HL-60 (cell line): ENCODE data around the gene SYN1.

Experiments used
- DNase-seq, 2 experiments: peaks; one replicate each; pipeline ENCODE4 v3.0.0-alpha.2; 2010 to 2020; ENCODE audit warnings: low read depth in 1 of 2, low spot score in 1 of 2
- H3K27ac ChIP-seq: fragments of 250-450 bp; sonication (Bioruptor Pico); replicated peaks from 2 replicates; pipeline ENCODE4 v1.5.1; 2020; ENCODE audit warnings: mild to moderate bottlenecking, moderate library complexity
- H3K27me3 ChIP-seq: fragments of 250-450 bp; sonication (Bioruptor Pico); 2 replicates; pipeline ENCODE4 v1.5.1; 2021; ENCODE audit warnings: mild to moderate bottlenecking, moderate library complexity; ENCODE audit not compliant: insufficient read depth, poor library complexity, severe bottlenecking
- H3K4me3 ChIP-seq: replicated peaks from 2 replicates; pipeline ENCODE4 v1.5.1; 2011; ENCODE audit warnings: mild to moderate bottlenecking, control low read depth, low read length; ENCODE audit not compliant: insufficient read depth
- GABPA ChIP-seq: IDR thresholded peaks from 2 replicates; pipeline ENCODE4 v1.6.1; 2012; ENCODE audit warnings: low read depth
- POLR2AphosphoS5 ChIP-seq: IDR thresholded peaks from 2 replicates; pipeline ENCODE4 v1.6.1; 2012; ENCODE audit warnings: low read depth
- SPI1 ChIP-seq: IDR thresholded peaks from 2 replicates; pipeline ENCODE4 v1.6.1; 2012; ENCODE audit warnings: low read depth, mild to moderate bottlenecking, borderline replicate concordance
- TF ChIP-seq, protein P1 (sequence below): IDR thresholded peaks from one replicate; pipeline ENCODE4 v1.5.1; 2011; ENCODE audit warnings: low read length, control low read depth, inconsistent platforms; ENCODE audit not compliant: insufficient read depth
- TF ChIP-seq, protein P2 (sequence below): IDR thresholded peaks from 2 replicates; pipeline ENCODE4 v1.6.1; 2012; ENCODE audit warnings: low read depth; ENCODE audit not compliant: insufficient replicate concordance

SYN1 gene

DNA sequence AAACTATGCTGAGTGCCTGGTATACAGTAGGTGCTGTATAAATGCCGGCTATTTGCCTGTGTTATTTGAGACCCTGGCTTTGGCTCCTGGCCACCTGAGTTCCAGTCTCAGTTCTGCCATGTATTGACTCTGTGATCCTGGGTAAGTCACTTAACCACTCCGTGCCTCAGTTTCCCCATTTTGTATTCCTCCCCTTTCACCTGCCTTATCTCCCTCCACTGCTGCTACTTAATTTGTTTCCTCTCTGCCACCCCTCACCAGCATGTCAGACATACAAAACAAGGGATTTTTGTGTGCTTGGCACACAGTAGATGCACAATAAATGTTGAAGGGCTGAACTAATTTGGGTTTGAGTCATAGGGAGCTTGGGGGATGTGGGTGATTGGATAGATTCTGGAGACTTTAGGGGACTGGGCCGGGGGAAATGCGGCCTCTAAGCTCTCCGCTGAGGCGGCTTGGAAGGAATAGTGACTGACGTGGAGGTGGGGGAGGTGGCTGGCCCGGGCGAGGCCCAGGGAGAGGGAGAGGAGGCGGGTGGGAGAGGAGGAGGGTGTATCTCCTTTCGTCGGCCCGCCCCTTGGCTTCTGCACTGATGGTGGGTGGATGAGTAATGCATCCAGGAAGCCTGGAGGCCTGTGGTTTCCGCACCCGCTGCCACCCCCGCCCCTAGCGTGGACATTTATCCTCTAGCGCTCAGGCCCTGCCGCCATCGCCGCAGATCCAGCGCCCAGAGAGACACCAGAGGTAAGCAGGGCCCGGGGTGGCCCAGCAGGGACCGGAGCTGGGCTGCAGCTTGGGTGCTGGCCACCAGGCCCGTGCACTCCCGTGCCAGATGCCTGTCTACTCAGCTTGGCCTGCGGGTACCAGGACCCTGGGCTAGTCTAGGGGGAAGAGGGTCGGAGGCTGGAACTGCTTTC, 37.7 kb downstream of the SYN1 start, which contains the start of gene TIMP1:
Gene TIMP1 (plus strand): TSS at position 706 of the 917 bp plus-strand sequence. CDS start 980 bp downstream, outside the sequence.
- Histone ChIP-seq H3K27me3 (no peaks in the 10 kb centered on the region), H3K27ac (peak within 1 kb of the TSS; percentile 53; the same call in 1 of the 2 replicates), H3K4me3 (peak within 1 kb of the TSS; percentile 37)
- peak in 1 of 2 experiments; percentile 91 for DNase-seq
- TF ChIP-seq, protein P1, sequence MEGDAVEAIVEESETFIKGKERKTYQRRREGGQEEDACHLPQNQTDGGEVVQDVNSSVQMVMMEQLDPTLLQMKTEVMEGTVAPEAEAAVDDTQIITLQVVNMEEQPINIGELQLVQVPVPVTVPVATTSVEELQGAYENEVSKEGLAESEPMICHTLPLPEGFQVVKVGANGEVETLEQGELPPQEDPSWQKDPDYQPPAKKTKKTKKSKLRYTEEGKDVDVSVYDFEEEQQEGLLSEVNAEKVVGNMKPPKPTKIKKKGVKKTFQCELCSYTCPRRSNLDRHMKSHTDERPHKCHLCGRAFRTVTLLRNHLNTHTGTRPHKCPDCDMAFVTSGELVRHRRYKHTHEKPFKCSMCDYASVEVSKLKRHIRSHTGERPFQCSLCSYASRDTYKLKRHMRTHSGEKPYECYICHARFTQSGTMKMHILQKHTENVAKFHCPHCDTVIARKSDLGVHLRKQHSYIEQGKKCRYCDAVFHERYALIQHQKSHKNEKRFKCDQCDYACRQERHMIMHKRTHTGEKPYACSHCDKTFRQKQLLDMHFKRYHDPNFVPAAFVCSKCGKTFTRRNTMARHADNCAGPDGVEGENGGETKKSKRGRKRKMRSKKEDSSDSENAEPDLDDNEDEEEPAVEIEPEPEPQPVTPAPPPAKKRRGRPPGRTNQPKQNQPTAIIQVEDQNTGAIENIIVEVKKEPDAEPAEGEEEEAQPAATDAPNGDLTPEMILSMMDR: no peak
- no peak for TF ChIP-seq SPI1
- peak; percentile 41; the same call in 1 of the 2 replicates for TF ChIP-seq POLR2AphosphoS5
- TF ChIP-seq GABPA: no peak

DNA sequence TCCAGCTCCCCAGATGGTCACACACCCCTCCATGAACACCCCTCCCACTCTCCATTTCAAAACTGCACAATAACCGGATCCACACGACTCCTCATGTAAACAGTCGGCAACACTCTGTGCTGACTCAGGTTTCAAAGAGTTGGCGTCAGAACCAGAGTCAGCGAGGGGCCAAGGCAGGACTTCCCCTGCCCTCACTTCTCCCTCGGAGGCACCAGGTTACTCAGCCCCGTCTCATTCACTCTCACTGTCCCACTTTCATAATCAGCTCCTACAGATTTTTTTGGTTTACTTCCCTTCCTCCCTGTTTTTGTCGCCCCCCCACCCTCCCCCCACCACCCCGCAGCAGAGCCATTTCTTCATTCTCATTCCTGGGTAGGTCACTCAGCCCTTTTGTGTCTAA, 40.1 kb downstream of the SYN1 start:
- DNase-seq: peak in 1 of 2 experiments; percentile 60
- H3K4me3 ChIP-seq: no peak overlapping the region
- no peak overlapping the region for H3K27ac ChIP-seq
- TF ChIP-seq, protein P2, sequence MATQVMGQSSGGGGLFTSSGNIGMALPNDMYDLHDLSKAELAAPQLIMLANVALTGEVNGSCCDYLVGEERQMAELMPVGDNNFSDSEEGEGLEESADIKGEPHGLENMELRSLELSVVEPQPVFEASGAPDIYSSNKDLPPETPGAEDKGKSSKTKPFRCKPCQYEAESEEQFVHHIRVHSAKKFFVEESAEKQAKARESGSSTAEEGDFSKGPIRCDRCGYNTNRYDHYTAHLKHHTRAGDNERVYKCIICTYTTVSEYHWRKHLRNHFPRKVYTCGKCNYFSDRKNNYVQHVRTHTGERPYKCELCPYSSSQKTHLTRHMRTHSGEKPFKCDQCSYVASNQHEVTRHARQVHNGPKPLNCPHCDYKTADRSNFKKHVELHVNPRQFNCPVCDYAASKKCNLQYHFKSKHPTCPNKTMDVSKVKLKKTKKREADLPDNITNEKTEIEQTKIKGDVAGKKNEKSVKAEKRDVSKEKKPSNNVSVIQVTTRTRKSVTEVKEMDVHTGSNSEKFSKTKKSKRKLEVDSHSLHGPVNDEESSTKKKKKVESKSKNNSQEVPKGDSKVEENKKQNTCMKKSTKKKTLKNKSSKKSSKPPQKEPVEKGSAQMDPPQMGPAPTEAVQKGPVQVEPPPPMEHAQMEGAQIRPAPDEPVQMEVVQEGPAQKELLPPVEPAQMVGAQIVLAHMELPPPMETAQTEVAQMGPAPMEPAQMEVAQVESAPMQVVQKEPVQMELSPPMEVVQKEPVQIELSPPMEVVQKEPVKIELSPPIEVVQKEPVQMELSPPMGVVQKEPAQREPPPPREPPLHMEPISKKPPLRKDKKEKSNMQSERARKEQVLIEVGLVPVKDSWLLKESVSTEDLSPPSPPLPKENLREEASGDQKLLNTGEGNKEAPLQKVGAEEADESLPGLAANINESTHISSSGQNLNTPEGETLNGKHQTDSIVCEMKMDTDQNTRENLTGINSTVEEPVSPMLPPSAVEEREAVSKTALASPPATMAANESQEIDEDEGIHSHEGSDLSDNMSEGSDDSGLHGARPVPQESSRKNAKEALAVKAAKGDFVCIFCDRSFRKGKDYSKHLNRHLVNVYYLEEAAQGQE: no peak
- no peak for TF ChIP-seq SPI1
- TF ChIP-seq POLR2AphosphoS5: no peak
- TF ChIP-seq, protein P1: no peak
- no peak for TF ChIP-seq GABPA
- no peaks in the 10 kb centered on the region for H3K27me3 ChIP-seq

DNA sequence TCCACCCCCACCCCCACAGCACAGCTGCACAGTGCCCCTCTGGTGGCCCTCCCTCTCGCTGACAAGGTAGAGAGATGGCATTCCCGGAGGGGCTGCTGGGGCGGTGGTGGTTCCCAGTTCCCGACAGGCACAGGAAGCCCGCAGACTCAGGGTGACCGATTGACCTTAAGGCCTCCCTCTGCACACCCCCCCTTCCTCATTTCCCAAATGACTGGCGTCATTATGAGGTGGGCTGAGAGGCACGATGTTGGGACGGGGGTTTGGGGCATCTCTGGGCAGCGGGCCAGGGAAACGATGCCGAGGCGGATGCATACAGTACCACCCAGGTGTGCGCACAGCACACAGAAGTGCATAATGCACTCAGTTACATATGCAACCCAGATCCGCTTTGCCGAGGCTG, 41.0 kb downstream of the SYN1 start:
- no peaks in the 10 kb centered on the region for H3K27me3 ChIP-seq
- no peak for DNase-seq
- H3K27ac ChIP-seq: no peak overlapping the region
- no peak overlapping the region for H3K4me3 ChIP-seq
- TF ChIP-seq, protein P1: no peak
- TF ChIP-seq, protein P2: no peak
- TF ChIP-seq GABPA: no peak
- no peak for TF ChIP-seq POLR2AphosphoS5
- TF ChIP-seq SPI1: no peak
